ENCODE measurements around the gene PLEKHA5. TPM values are rescaled to one million over a fixed set of nuclear protein-coding genes. Genes with fewer than 3 reads are reported as not detected.
"Not testable (repeated sequence)": the region's sequence is repeated elsewhere in the genome, so short reads cannot be mapped to it uniquely, and the experiment has no call there.

Gene PLEKHA5
- total RNA-seq, 1 experiment from 2014 or later = 15.7 TPM

GRCh38 chr12:19211802-19212201 lies 82.3 kb downstream of the PLEKHA5 start:
- in situ Hi-C loops (cut with HindIII; ENCODE audit: low pct_unique_long_range_greater_than_20kb, low sequenced_read_pairs) = no loop called here

GRCh38 chr12:19212245-19212644 lies 82.7 kb downstream of the PLEKHA5 start:
- in situ Hi-C loops (cut with HindIII; ENCODE audit: low pct_unique_long_range_greater_than_20kb, low sequenced_read_pairs) = no loop called here
- no peak for DNase-seq (ENCODE audit: low read depth)

More at GRCh38 chr12:19211802-19212201, 82.3 kb downstream of the PLEKHA5 start:
- no peak for DNase-seq (ENCODE audit: low read depth)

GRCh38 chr12:19214020-19214419 lies 84.5 kb downstream of the PLEKHA5 start:
- in situ Hi-C loops (cut with HindIII; ENCODE audit: low pct_unique_long_range_greater_than_20kb, low sequenced_read_pairs) = no loop called here
- DNase-seq (ENCODE audit: low read depth) = no peak

- in situ Hi-C loops (cut with HindIII; ENCODE audit: low pct_unique_long_range_greater_than_20kb, low sequenced_read_pairs) = no loop called here
- no peak for DNase-seq (ENCODE audit: low read depth)
Observed at GRCh38 chr12:19215115-19215514, 85.6 kb downstream of the PLEKHA5 start.

- no peak for DNase-seq (ENCODE audit: low read depth)
- in situ Hi-C loops (cut with HindIII; ENCODE audit: low pct_unique_long_range_greater_than_20kb, low sequenced_read_pairs) = no loop called here
Observed at GRCh38 chr12:19217446-19217845, 87.9 kb downstream of the PLEKHA5 start.

GRCh38 chr12:19220205-19220604 lies 90.7 kb downstream of the PLEKHA5 start:
- in situ Hi-C loops (cut with HindIII; ENCODE audit: low pct_unique_long_range_greater_than_20kb, low sequenced_read_pairs) = no loop called here
- DNase-seq (ENCODE audit: low read depth) = no peak

GRCh38 chr12:19220852-19221466 lies 91.4 kb downstream of the PLEKHA5 start:
- in situ Hi-C loops (cut with HindIII; ENCODE audit: low pct_unique_long_range_greater_than_20kb, low sequenced_read_pairs) = no loop called here
- DNase-seq (ENCODE audit: low read depth) = no peak

- in situ Hi-C loops (cut with HindIII; ENCODE audit: low pct_unique_long_range_greater_than_20kb, low sequenced_read_pairs) = no loop called here
- peak; percentile 38 for DNase-seq (ENCODE audit: low read depth)
Observed at GRCh38 chr12:19222558-19222957, 93.0 kb downstream of the PLEKHA5 start.

- in situ Hi-C loops (cut with HindIII; ENCODE audit: low pct_unique_long_range_greater_than_20kb, low sequenced_read_pairs) = no loop called here
Observed at GRCh38 chr12:19223018-19223417, 93.5 kb downstream of the PLEKHA5 start.

GRCh38 chr12:19223695-19224094 lies 94.2 kb downstream of the PLEKHA5 start:
- DNase-seq (ENCODE audit: low read depth) = peak; percentile 50
- in situ Hi-C loops (cut with HindIII; ENCODE audit: low pct_unique_long_range_greater_than_20kb, low sequenced_read_pairs) = no loop called here

More at GRCh38 chr12:19223018-19223417, 93.5 kb downstream of the PLEKHA5 start:
- DNase-seq (ENCODE audit: low read depth) = peak; percentile 60

- DNase-seq (ENCODE audit: low read depth) = no peak
Observed at GRCh38 chr12:19224746-19225145, 95.2 kb downstream of the PLEKHA5 start.

GRCh38 chr12:19227190-19227879 lies 97.8 kb downstream of the PLEKHA5 start:
- in situ Hi-C loops (cut with HindIII; ENCODE audit: low pct_unique_long_range_greater_than_20kb, low sequenced_read_pairs) = no loop called here
- DNase-seq (ENCODE audit: low read depth) = no peak

More at GRCh38 chr12:19224746-19225145, 95.2 kb downstream of the PLEKHA5 start:
- in situ Hi-C loops (cut with HindIII; ENCODE audit: low pct_unique_long_range_greater_than_20kb, low sequenced_read_pairs) = no loop called here

GRCh38 chr12:19227880-19228210 lies 98.3 kb downstream of the PLEKHA5 start:
- in situ Hi-C loops (cut with HindIII; ENCODE audit: low pct_unique_long_range_greater_than_20kb, low sequenced_read_pairs) = no loop called here
- DNase-seq (ENCODE audit: low read depth) = no peak

- DNase-seq (ENCODE audit: low read depth); in situ Hi-C loops (cut with HindIII; ENCODE audit: low pct_unique_long_range_greater_than_20kb, low sequenced_read_pairs): not testable (repeated sequence)
Observed at GRCh38 chr12:19229021-19229420, 99.5 kb downstream of the PLEKHA5 start.

GRCh38 chr12:19230299-19230866 lies 100.8 kb downstream of the PLEKHA5 start:
- in situ Hi-C loops (cut with HindIII; ENCODE audit: low pct_unique_long_range_greater_than_20kb, low sequenced_read_pairs) = no loop called here
- DNase-seq (ENCODE audit: low read depth) = no peak

- DNase-seq (ENCODE audit: low read depth) = no peak
- in situ Hi-C loops (cut with HindIII; ENCODE audit: low pct_unique_long_range_greater_than_20kb, low sequenced_read_pairs) = no loop called here
Observed at GRCh38 chr12:19230896-19231295, 101.4 kb downstream of the PLEKHA5 start.

- DNase-seq (ENCODE audit: low read depth) = no peak
- in situ Hi-C loops (cut with HindIII; ENCODE audit: low pct_unique_long_range_greater_than_20kb, low sequenced_read_pairs) = no loop called here
Observed at GRCh38 chr12:19234171-19234704, 104.7 kb downstream of the PLEKHA5 start.

- DNase-seq (ENCODE audit: low read depth) = no peak
- in situ Hi-C loops (cut with HindIII; ENCODE audit: low pct_unique_long_range_greater_than_20kb, low sequenced_read_pairs) = no loop called here
Observed at GRCh38 chr12:19234981-19235871, 105.7 kb downstream of the PLEKHA5 start.
